ENCODE measurements around the gene NCAPG2.

DNA sequence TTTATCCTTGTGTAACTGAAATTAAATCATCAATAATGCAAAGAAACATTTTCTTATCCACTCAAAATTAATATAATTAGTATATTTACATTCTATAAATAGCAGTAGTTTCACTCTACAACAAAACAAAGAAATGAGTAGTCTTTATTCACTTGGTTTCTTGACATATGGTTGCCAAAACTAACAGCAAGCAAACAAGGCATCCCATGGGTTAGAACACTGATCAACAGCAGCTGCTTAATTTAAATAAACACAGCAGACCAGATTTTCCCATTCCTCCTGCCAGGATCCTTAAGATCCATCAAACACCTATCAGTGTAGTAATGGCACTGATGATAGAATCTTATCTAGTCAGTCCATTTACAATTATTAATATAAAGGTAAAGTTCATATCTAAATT, 22.1 kb downstream of the NCAPG2 start:
- no peak for TF ChIP-seq CTCF (IDR thresholded peaks at IDR 0.05)
- TF ChIP-seq, protein P1, sequence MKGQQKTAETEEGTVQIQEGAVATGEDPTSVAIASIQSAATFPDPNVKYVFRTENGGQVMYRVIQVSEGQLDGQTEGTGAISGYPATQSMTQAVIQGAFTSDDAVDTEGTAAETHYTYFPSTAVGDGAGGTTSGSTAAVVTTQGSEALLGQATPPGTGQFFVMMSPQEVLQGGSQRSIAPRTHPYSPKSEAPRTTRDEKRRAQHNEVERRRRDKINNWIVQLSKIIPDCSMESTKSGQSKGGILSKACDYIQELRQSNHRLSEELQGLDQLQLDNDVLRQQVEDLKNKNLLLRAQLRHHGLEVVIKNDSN (CRISPR knock-in tag; IDR thresholded peaks at IDR 0.05) = no peak
- TF ChIP-seq CREB1 (CRISPR knock-in tag; IDR thresholded peaks at IDR 0.05) = no peak
- TF ChIP-seq CBFB (CRISPR knock-in tag; IDR thresholded peaks at IDR 0.05; ENCODE audit: low read depth) = no peak
- TF ChIP-seq NR2C2 (CRISPR knock-in tag; IDR thresholded peaks at IDR 0.05) = no peak
- TF ChIP-seq, protein P2, sequence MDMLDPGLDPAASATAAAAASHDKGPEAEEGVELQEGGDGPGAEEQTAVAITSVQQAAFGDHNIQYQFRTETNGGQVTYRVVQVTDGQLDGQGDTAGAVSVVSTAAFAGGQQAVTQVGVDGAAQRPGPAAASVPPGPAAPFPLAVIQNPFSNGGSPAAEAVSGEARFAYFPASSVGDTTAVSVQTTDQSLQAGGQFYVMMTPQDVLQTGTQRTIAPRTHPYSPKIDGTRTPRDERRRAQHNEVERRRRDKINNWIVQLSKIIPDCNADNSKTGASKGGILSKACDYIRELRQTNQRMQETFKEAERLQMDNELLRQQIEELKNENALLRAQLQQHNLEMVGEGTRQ (CRISPR knock-in tag; IDR thresholded peaks at IDR 0.05) = no peak
- no peak for TF ChIP-seq FOXJ3 (CRISPR knock-in tag; IDR thresholded peaks at IDR 0.05; ENCODE audit: borderline replicate concordance)
- TF ChIP-seq MAX (CRISPR knock-in tag; IDR thresholded peaks at IDR 0.05) = no peak
- no peak for TF ChIP-seq JUN (CRISPR knock-in tag; IDR thresholded peaks at IDR 0.05)
- TF ChIP-seq TEAD4 (CRISPR knock-in tag; IDR thresholded peaks at IDR 0.05) = no peak

Data from WTC11 (cell line).